Mesothelial cell of epicardium (in vitro differentiated cells): Measurements from ENCODE around the gene RNF8. TPM values are rescaled to one million over a fixed set of nuclear protein-coding genes. Genes with fewer than 3 reads are reported as not detected.
"Not testable (repeated sequence)": the region's sequence is repeated elsewhere in the genome, so short reads cannot be mapped to it uniquely, and the experiment has no call there.

ENCODE experiments used
- DNase-seq, 2 experiments: peaks; one replicate each; pipeline ENCODE4 v3.0.0; 2021; ENCODE audit warnings: low spot score in 2 of 2; ENCODE audit not compliant: unreplicated experiment in 2 of 2
- H3K27ac Mint-ChIP-seq: 2 replicates; pipeline ENCODE4 v1.8.0; 2021; ENCODE audit warnings: mixed read lengths
- H3K27me3 Mint-ChIP-seq: 2 replicates; pipeline ENCODE4 v1.8.0; 2021; ENCODE audit warnings: low read depth, mixed read lengths
- H3K36me3 Mint-ChIP-seq: 2 replicates; pipeline ENCODE4 v1.8.0; 2021; ENCODE audit warnings: mixed read lengths
- H3K4me1 Mint-ChIP-seq: 2 replicates; pipeline ENCODE4 v1.8.0; 2021; ENCODE audit warnings: mixed read lengths
- H3K4me3 Mint-ChIP-seq: 2 replicates; pipeline ENCODE4 v1.8.0; 2021; ENCODE audit warnings: mild to moderate bottlenecking, moderate library complexity, mixed read lengths
- H3K9me3 Mint-ChIP-seq: 2 replicates; pipeline ENCODE4 v1.8.0; 2021; ENCODE audit warnings: mixed read lengths
- CTCF ChIP-seq: fragments of 200-600 bp; sonication (generic); IDR thresholded peaks from one replicate; pipeline ENCODE4 v1.5.0; 2021; ENCODE audit warnings: antibody characterized with exemption; ENCODE audit not compliant: unreplicated experiment
- total RNA-seq: library from RNA; stranded (reverse); gene quantifications from 3 replicates; pipeline ENCODE4 v1.2.1, GENCODE V29; 2021

The RNF8 gene
- total RNA-seq, 1 donor from 2014 or later: 22.6 TPM

GRCh38 chr6:37399131-37399530 is 45.3 kb downstream of the RNF8 start:
- no peak overlapping the region for H3K4me3 Mint-ChIP-seq
- no peak for TF ChIP-seq CTCF
- no peaks in the 10 kb centered on the region for H3K9me3 Mint-ChIP-seq
- DNase-seq: no peak
- H3K4me1 Mint-ChIP-seq: no peaks in the 10 kb centered on the region
- peaks cover 20% of the 10 kb centered on the region for H3K27me3 Mint-ChIP-seq
- H3K27ac Mint-ChIP-seq: no peak overlapping the region
- no peaks in the 10 kb centered on the region for H3K36me3 Mint-ChIP-seq

- no peak for DNase-seq
- no peak overlapping the region for H3K27ac Mint-ChIP-seq
- H3K27me3 Mint-ChIP-seq: peaks cover 20% of the 10 kb centered on the region
- no peak for TF ChIP-seq CTCF
- H3K4me1 Mint-ChIP-seq: no peaks in the 10 kb centered on the region
- no peaks in the 10 kb centered on the region for H3K36me3 Mint-ChIP-seq
- H3K4me3 Mint-ChIP-seq: no peak overlapping the region
- H3K9me3 Mint-ChIP-seq: no peaks in the 10 kb centered on the region
These were observed 46.2 kb downstream of the RNF8 start for GRCh38 chr6:37399795-37400490.

- not testable (repeated sequence) for H3K4me3 Mint-ChIP-seq, H3K9me3 Mint-ChIP-seq, H3K27ac Mint-ChIP-seq, H3K36me3 Mint-ChIP-seq, H3K4me1 Mint-ChIP-seq, DNase-seq
- H3K27me3 Mint-ChIP-seq: peaks cover 20% of the 10 kb centered on the region
These were observed 47.9 kb downstream of the RNF8 start for GRCh38 chr6:37401658-37402057.

- no peak overlapping the region for H3K4me3 Mint-ChIP-seq
- H3K27ac Mint-ChIP-seq: peak overlapping the region; percentile 73
- H3K4me1 Mint-ChIP-seq: peaks cover 7% of the 10 kb centered on the region
- H3K27me3 Mint-ChIP-seq: peaks cover 14% of the 10 kb centered on the region
- H3K9me3 Mint-ChIP-seq: peaks cover 11% of the 10 kb centered on the region
- TF ChIP-seq CTCF: no peak
- DNase-seq: no peak
- no peaks in the 10 kb centered on the region for H3K36me3 Mint-ChIP-seq
These were observed 53.1 kb downstream of the RNF8 start for GRCh38 chr6:37406726-37407341.

DNA sequence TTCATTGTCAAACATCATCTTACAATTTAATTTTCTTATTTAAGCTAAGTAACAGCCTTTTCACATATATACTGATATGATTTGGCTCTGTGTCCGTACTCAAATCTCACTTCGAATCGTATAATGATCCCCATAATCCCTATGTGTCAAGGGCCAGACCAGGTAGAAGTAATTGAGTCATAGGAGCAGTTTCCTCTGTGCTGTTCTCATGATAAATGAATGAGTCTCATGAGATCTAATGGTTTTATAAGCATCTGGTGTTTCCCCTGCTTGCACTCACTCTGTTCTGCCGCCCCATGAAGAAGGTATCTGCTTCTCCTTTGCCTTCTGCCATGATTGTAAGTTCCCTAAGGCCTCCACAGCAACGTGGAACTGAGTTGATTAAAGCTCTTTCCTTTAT is 54.2 kb downstream of the RNF8 start:
- H3K27ac Mint-ChIP-seq: no peak overlapping the region
- DNase-seq: no peak
- H3K9me3 Mint-ChIP-seq: peaks cover 11% of the 10 kb centered on the region
- no peak overlapping the region for H3K4me3 Mint-ChIP-seq
- H3K27me3 Mint-ChIP-seq: peaks cover 18% of the 10 kb centered on the region
- H3K36me3 Mint-ChIP-seq: no peaks in the 10 kb centered on the region
- H3K4me1 Mint-ChIP-seq: peaks cover 7% of the 10 kb centered on the region
- TF ChIP-seq CTCF: no peak

DNA sequence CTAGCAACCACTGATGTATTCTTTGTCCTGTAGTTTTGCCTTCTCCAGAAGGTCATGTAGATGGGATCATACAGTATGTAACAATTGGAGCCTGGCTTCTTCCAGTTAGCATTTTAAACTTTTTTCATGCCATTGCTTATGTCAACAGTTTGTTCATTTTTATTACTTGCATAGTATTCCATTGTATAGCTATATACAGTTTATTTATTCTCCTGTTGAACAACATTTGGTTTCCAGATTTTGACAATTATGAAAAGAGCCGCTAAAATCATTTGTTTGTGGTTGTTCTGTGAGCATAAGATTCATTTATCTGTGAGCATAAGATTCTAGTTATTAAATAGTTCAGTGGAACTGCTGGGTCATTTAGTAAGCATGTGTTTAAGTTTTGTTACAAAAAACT is 55.7 kb downstream of the RNF8 start:
- no peak for DNase-seq
- Mint-ChIP-seq H3K27ac (no peak overlapping the region), H3K4me1 (peaks cover 7% of the 10 kb centered on the region), H3K9me3 (peaks cover 11% of the 10 kb centered on the region), H3K36me3 (no peaks in the 10 kb centered on the region), H3K27me3 (peaks cover 15% of the 10 kb centered on the region), H3K4me3 (no peak overlapping the region)
- no peak for TF ChIP-seq CTCF
